Spleen (tissue), 11 donors: ENCODE results near the gene ITPR2. TPM values are rescaled to one million over a fixed set of nuclear protein-coding genes. Genes with fewer than 3 reads are reported as not detected.

Experiments
- DNase-seq: peaks from one replicate; pipeline ENCODE4 v3.0.0-alpha.2; 2020
- H3K27ac ChIP-seq, 8 donors: fragments of 200-600 bp; sonication (generic) in 7 of 8; 1 replicate in 4 of 8; 2 replicates in 4 of 8; pipeline versions ENCODE4 v1.5.0 to v1.8.0; 2016 to 2021; ENCODE audit warnings: inconsistent platforms in 4 of 8, mild to moderate bottlenecking in 4 of 8, moderate library complexity in 1 of 8
- H3K27me3 ChIP-seq, 7 donors: fragments of 200-600 bp; sonication (generic) in 6 of 7; replicated peaks in 1 of 7; 1 replicate in 4 of 7; 2 replicates in 3 of 7; pipeline versions ENCODE4 v1.5.0 to v1.8.0; 2016 to 2021; ENCODE audit warnings: inconsistent platforms in 3 of 7, mild to moderate bottlenecking in 1 of 7
- H3K36me3 ChIP-seq, 6 donors: fragments of 200-600 bp; sonication (generic) in 5 of 6; 1 replicate in 4 of 6; 2 replicates in 2 of 6; pipeline versions ENCODE4 v1.5.0 to v1.8.0; 2016 to 2021; ENCODE audit warnings: inconsistent platforms in 2 of 6
- H3K4me1 ChIP-seq, 6 donors: fragments of 200-600 bp; sonication (generic) in 5 of 6; 1 replicate in 3 of 6; 2 replicates in 3 of 6; pipeline versions ENCODE4 v1.5.0 to v1.8.0; 2016 to 2021; ENCODE audit warnings: inconsistent platforms in 3 of 6
- H3K4me3 ChIP-seq, 8 donors: fragments of 200-600 bp; sonication (generic) in 7 of 8; 1 replicate in 4 of 8; 2 replicates in 4 of 8; pipeline versions ENCODE4 v1.5.0 to v1.8.0; 2016 to 2021; ENCODE audit warnings: inconsistent platforms in 4 of 8, mild to moderate bottlenecking in 4 of 8, moderate library complexity in 2 of 8
- H3K9me3 ChIP-seq, 8 donors: fragments of 200-600 bp; sonication (generic) in 7 of 8; 1 replicate in 4 of 8; 2 replicates in 4 of 8; pipeline versions ENCODE4 v1.5.0 to v1.8.0; 2016 to 2021; ENCODE audit warnings: inconsistent platforms in 4 of 8
- POLR2A ChIP-seq, 3 donors: fragments of 450-650 bp; IDR thresholded peaks; one replicate each; pipeline ENCODE4 v1.5.1; 2017; ENCODE audit warnings: antibody characterized with exemption in 3 of 3, mild to moderate bottlenecking in 1 of 3
- POLR2AphosphoS5 ChIP-seq, 3 donors: sonication (generic); formaldehyde crosslinking; IDR thresholded peaks; one replicate each; pipeline ENCODE4 v1.5.1; 2017; ENCODE audit warnings: antibody characterized with exemption in 3 of 3
- WGBS, 5 donors: extraction: QIAGEN DNeasy Blood & Tissue Kit in 3 of 5; methylation state at CpG; one replicate each; pipeline versions ENCODE4 v1.1.5 to v1.1.7; 2013 to 2018; 5-methylcytosine and 5-hydroxymethylcytosine counted together
- intact Hi-C: fragments of 100-400 bp; cut with DNase I; formaldehyde crosslinking; loops from one replicate; pipeline ENCODE4 v1.15.0; 2023; ENCODE audit warnings: low total_unique reads
- polyA plus RNA-seq, 3 donors: library from polyadenylated mRNA; stranded (reverse); fragments of 200-250 nt; gene quantifications; one replicate each; pipeline ENCODE4 v1.2.1, GENCODE V29; 2013
- total RNA-seq, 7 donors: library from RNA; depleted of rRNA in 3 of 7; stranded (reverse); fragments of >200 nt in 3 of 7; fragmentation: NEBNext Ultra II Directional in 4 of 7; extraction: Animal tissue kit (Norgen Biotek cat#: 25700) in 4 of 7; gene quantifications; one replicate each; pipeline versions ENCODE4 v1.1.0 to v1.2.1, GENCODE V29; 2016 to 2021
- TF ChIP-seq, protein P1 (sequence below), 11 experiments: fragments of 200-600 bp in 7 of 11; fragments of 450-650 bp in 4 of 11; sonication (generic) in 4 of 11; IDR thresholded peaks in 8 of 11; conservative IDR thresholded peaks in 3 of 11; 1 replicate in 7 of 11; 2 replicates in 4 of 11; pipeline versions ENCODE4 v1.4.0 to v1.8.0; 2016 to 2021; ENCODE audit warnings: antibody characterized with exemption in 11 of 11, inconsistent platforms in 4 of 11, mild to moderate bottlenecking in 1 of 11
- donor health status: healthy with polysubstance abuse.
- donor health status: DM: no; HTN: no; CAD: no; lungs with moderate emphysema.
- donor health status: DM: no; HTN: no; CAD: no.
- donor health status: Bipolar disorder and iron deficiency.
- donor health status: healthy.
- donor health status: DM: no; HTN: no; CAD: no.
- donor health status: DM: yes; HTN: yes; CAD: no.

The ITPR2 gene
- total and polyA plus RNA-seq, 10 donors = 3.2 to 105 (median 60.4) TPM

DNA sequence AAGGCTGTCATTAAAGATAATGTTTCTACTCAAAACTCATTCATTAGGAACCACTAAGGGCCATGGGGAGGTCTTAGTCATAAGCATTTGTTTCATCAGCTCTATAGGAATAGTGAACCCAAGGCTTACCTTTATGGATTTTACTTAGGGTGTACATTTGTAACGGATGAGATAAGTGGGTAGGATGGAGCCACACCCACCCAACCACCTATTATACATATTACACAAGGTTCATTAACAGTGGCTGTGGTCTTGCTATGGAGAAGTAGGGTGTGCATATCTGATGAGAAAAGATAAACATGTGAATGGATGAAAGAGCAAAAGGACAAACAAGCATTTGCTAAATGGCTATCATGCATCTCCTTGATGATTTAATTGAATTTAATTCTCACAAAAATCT is 39.6 kb upstream of the ITPR2 start:
- Histone ChIP-seq H3K4me3 (no peak overlapping the region), H3K4me1 (peaks cover 0 to 27% (median 12%) of the 10 kb centered on the region in 6 donors), H3K36me3 (no peaks in the 10 kb centered on the region), H3K9me3 (no peaks in the 10 kb centered on the region), H3K27me3 (no peaks in the 10 kb centered on the region), H3K27ac (no peak overlapping the region)
- no peak for DNase-seq
- intact Hi-C loops = no loop called here
- WGBS, 5 donors = 35 to 74% (median 63%) methylated on average over 1 of the region's 1 CpG
- TF ChIP-seq, protein P1, sequence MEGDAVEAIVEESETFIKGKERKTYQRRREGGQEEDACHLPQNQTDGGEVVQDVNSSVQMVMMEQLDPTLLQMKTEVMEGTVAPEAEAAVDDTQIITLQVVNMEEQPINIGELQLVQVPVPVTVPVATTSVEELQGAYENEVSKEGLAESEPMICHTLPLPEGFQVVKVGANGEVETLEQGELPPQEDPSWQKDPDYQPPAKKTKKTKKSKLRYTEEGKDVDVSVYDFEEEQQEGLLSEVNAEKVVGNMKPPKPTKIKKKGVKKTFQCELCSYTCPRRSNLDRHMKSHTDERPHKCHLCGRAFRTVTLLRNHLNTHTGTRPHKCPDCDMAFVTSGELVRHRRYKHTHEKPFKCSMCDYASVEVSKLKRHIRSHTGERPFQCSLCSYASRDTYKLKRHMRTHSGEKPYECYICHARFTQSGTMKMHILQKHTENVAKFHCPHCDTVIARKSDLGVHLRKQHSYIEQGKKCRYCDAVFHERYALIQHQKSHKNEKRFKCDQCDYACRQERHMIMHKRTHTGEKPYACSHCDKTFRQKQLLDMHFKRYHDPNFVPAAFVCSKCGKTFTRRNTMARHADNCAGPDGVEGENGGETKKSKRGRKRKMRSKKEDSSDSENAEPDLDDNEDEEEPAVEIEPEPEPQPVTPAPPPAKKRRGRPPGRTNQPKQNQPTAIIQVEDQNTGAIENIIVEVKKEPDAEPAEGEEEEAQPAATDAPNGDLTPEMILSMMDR (IDR thresholded peaks at IDR 0.05 in 8 of 11, conservative IDR thresholded peaks at IDR 0.05 in 3 of 11) = no peak
- no peak for TF ChIP-seq POLR2AphosphoS5 (IDR thresholded peaks at IDR 0.05)

DNA sequence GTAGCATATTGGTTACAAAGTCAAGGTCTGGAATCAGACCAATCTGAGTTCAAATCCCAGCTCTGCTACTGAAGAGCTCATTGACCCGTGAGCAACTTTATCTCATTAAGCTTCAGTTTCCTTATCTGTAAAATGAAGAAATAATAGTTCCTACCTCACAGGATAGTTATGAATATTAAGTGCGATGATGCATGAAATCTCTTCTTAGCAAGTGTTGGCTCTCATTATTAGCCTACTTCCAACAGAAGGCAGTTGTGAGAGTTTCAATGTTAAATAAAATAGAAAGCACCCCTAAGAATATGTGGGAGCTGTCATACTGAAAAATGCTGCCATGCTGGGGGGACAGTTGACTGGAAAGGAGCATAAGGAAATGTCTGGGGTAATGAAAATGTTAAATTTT is 39.0 kb upstream of the ITPR2 start:
- Histone ChIP-seq H3K4me1 (peaks cover 0 to 34% (median 14%) of the 10 kb centered on the region in 6 donors), H3K27me3 (no peaks in the 10 kb centered on the region), H3K9me3 (no peaks in the 10 kb centered on the region), H3K4me3 (no peak overlapping the region), H3K36me3 (no peaks in the 10 kb centered on the region), H3K27ac (no peak overlapping the region)
- 73 to 90% (median 78%) methylated on average over 2 of the region's 2 CpGs for WGBS, 5 donors
- TF ChIP-seq POLR2A (IDR thresholded peaks at IDR 0.05) = no peak
- TF ChIP-seq, protein P1 (IDR thresholded peaks at IDR 0.05 in 8 of 11, conservative IDR thresholded peaks at IDR 0.05 in 3 of 11) = no peak
- no peak for TF ChIP-seq POLR2AphosphoS5 (IDR thresholded peaks at IDR 0.05)
- no peak for DNase-seq
- intact Hi-C loops = no loop called here

DNA sequence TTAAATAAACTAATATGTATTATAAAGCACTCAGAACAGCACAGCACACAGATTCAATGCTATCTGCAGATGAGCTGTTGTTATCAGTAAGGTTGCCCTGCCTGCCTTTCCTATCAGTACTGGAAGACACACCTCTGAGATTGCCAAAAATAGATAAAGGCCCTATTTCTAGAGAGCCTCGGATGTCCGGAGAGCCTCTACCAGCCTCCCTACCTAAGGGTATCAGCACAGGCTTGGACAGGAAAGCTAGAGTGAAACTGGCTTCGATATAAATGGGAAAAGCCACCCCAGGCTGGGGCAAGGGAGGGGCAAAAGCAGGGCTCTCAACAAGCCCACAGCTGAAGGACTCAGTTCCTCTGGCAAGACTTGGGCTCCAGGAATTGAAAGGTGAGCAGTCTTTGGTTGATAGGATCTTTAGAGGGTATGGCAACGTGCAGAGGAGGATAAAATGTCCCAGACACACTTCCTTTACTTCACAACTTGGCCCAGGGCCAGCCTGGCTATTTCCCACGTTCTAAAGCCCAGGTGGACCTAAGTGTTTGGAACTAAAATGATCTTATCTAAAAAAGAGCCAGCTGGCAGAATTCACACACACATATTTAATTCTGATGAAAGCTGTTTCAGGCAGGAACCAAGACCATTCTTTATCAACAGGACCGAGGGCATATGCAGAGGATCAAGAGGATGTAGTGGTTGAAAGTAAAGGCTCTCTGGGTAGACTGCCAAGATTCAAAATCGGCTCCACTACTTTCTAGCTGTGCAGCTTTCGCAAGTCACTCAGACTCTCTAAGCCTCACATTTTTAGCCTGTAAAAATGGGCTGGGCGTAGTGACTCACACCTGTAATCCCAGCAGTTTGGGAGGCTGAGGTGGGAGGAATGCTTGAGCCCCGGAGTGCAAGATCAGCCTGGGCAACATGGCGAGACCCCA is 37.8 kb upstream of the ITPR2 start:
- H3K36me3 ChIP-seq = no peaks in the 10 kb centered on the region
- no peak overlapping the region for H3K27ac ChIP-seq
- H3K4me3 ChIP-seq = no peak overlapping the region
- H3K27me3 ChIP-seq = no peaks in the 10 kb centered on the region
- TF ChIP-seq POLR2AphosphoS5 (IDR thresholded peaks at IDR 0.05) = no peak
- TF ChIP-seq POLR2A (IDR thresholded peaks at IDR 0.05) = no peak
- TF ChIP-seq, protein P1 (IDR thresholded peaks at IDR 0.05 in 8 of 11, conservative IDR thresholded peaks at IDR 0.05 in 3 of 11) = no peak
- H3K9me3 ChIP-seq = no peaks in the 10 kb centered on the region
- WGBS, 5 donors = 31 to 51% (median 40%) methylated on average over 11 of the region's 11 CpGs
- intact Hi-C loops = no loop called here
- DNase-seq = no peak
- peaks cover 0 to 41% (median 14%) of the 10 kb centered on the region in 6 donors for H3K4me1 ChIP-seq

DNA sequence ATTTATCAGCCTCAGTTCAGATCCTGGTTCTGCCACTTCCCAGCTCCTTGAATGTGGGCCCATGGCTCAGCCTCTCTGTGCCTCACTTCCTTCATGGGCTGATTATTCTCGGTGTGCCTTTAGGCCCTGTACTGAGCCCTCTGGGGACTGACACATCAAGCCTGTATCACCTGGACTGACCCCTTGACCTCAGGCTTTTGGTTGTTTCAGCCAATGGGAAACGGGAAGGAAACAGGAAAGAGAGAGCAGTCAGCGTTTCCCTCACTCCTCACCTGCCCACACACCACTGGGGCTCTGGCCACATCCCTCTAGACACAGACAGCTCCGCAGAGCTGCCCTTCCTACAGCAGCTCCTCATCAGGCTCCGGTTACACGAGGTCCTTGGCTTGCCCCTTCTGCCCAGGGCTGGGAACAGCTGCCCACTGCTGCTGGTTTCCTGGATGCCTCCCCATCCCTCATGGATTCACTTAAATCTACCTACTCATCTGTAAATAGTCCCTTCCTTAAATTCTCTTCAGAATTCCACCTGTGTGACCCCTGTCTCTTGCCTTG is 37.0 kb upstream of the ITPR2 start:
- Histone ChIP-seq H3K4me3 (no peak overlapping the region), H3K27ac (no peak overlapping the region), H3K9me3 (no peaks in the 10 kb centered on the region), H3K36me3 (no peaks in the 10 kb centered on the region), H3K27me3 (no peaks in the 10 kb centered on the region), H3K4me1 (peaks cover 0 to 41% (median 14%) of the 10 kb centered on the region in 6 donors)
- 44 to 66% (median 52%) methylated on average over 6 of the region's 6 CpGs for WGBS, 5 donors
- intact Hi-C loops = no loop called here
- TF ChIP-seq POLR2AphosphoS5 (IDR thresholded peaks at IDR 0.05) = no peak
- TF ChIP-seq POLR2A (IDR thresholded peaks at IDR 0.05) = no peak
- TF ChIP-seq, protein P1 (IDR thresholded peaks at IDR 0.05 in 8 of 11, conservative IDR thresholded peaks at IDR 0.05 in 3 of 11) = no peak
- DNase-seq = no peak
